Adrenal gland (tissue), 12 donors: Measurements from ENCODE around the gene GSTCD. TPM values are rescaled to one million over a fixed set of nuclear protein-coding genes. Genes with fewer than 3 reads are reported as not detected.
"Not testable (repeated sequence)": the region's sequence is repeated elsewhere in the genome, so short reads cannot be mapped to it uniquely, and the experiment has no call there.

Experiments
- DNase-seq, 7 donors: peaks; one replicate each; pipeline ENCODE4 v3.0.0-alpha.2; 2019 to 2020
- H3K27ac ChIP-seq, 5 donors: fragments of 200-600 bp; sonication (generic) in 4 of 5; 1 replicate in 3 of 5; 2 replicates in 2 of 5; pipeline versions ENCODE4 v1.5.1 to v1.8.0; 2016 to 2020; ENCODE audit warnings: mild to moderate bottlenecking in 1 of 5
- H3K27me3 ChIP-seq: fragments of 200-600 bp; 2 replicates; pipeline ENCODE4 v1.8.0; 2021
- H3K36me3 ChIP-seq, 2 donors: fragments of 200-600 bp; replicated peaks in 1 of 2; 1 replicate in 1 of 2; 2 replicates in 1 of 2; pipeline versions ENCODE4 v1.5.1 to v1.8.0; 2018 to 2022
- H3K4me1 ChIP-seq, 2 donors: fragments of 200-600 bp; replicated peaks in 1 of 2; 1 replicate in 1 of 2; 2 replicates in 1 of 2; pipeline versions ENCODE4 v1.5.1 to v1.8.0; 2018 to 2021
- H3K4me3 ChIP-seq, 4 donors: fragments of 200-600 bp; sonication (generic) in 3 of 4; one replicate each; pipeline ENCODE4 v1.5.1; 2016 to 2018
- H3K9me3 ChIP-seq, 3 donors: fragments of 200-600 bp; sonication (generic) in 1 of 3; replicated peaks in 1 of 3; 1 replicate in 2 of 3; 2 replicates in 1 of 3; pipeline versions ENCODE4 v1.5.1 to v1.8.0; 2016 to 2021
- CTCF ChIP-seq, 6 experiments: fragments of 450-650 bp in 4 of 6; fragments of 200-600 bp in 2 of 6; sonication (generic) in 1 of 6; IDR thresholded peaks; 1 replicate in 5 of 6; 2 replicates in 1 of 6; pipeline versions ENCODE4 v1.5.1 to v1.8.0; 2016 to 2021; ENCODE audit warnings: antibody characterized with exemption in 6 of 6, mild to moderate bottlenecking in 2 of 6, moderate library complexity in 1 of 6
- POLR2A ChIP-seq, 2 donors: fragments of 450-650 bp; IDR thresholded peaks; one replicate each; pipeline ENCODE4 v1.6.1; 2017; ENCODE audit warnings: antibody characterized with exemption in 2 of 2, mild to moderate bottlenecking in 2 of 2, moderate library complexity in 1 of 2
- WGBS, 4 donors: extraction: QIAGEN DNeasy Blood & Tissue Kit in 2 of 4; methylation state at CpG; one replicate each; pipeline versions ENCODE4 v1.1.5 to v1.1.7; 2013 to 2017; 5-methylcytosine and 5-hydroxymethylcytosine counted together
- intact Hi-C, 2 donors: fragments of 100-400 bp; cut with DNase I; formaldehyde crosslinking; loops; one replicate each; pipeline versions ENCODE4 v1.14.1 to v1.15.0; 2022 to 2023
- polyA plus RNA-seq, 3 donors: library from polyadenylated mRNA; stranded (reverse); fragments of 200-250 nt in 2 of 3; fragments of 350-450 nt in 1 of 3; fragmentation: Illumina TruSeq in 1 of 3; extraction: RNeasy Lipid Tissue Mini Kit (QIAGEN cat#74804) in 1 of 3; gene quantifications; one replicate each; pipeline ENCODE4 v1.2.3, GENCODE V29; 2013 to 2014
- total RNA-seq, 9 donors: library from RNA; depleted of rRNA in 4 of 9; stranded (reverse); fragments of >200 nt in 4 of 9; fragments of 120-200 nt in 1 of 9; fragmentation: NEBNext Ultra II Directional in 1 of 9; extraction: Animal tissue kit (Norgen Biotek cat#: 25700) in 1 of 9; gene quantifications; one replicate each; pipeline versions ENCODE4 v1.1.0 to v1.2.4, GENCODE V29; 2013 to 2023
- donor health status: healthy with polysubstance abuse.
- donor health status: Bipolar disorder and iron deficiency.
- donor health status: DM: yes; HTN: yes; CAD: no.
- donor health status: DM: no; HTN: no; CAD: no.
- donor health status: DM: no; HTN: no; CAD: no.
- donor health status: DM: yes; HTN: yes; CAD: no.

GSTCD gene
- total and polyA plus RNA-seq, 12 donors = 0.88 to 13.8 (median 6.7) TPM

- H3K27ac ChIP-seq = no peak overlapping the region
- 94 to 99% (median 98%) methylated on average over 3 of the region's 3 CpGs for WGBS, 4 donors
- no peaks in the 10 kb centered on the region for H3K36me3 ChIP-seq
- no peaks in the 10 kb centered on the region for H3K9me3 ChIP-seq
- intact Hi-C loops = no loop called here
- no peak for TF ChIP-seq POLR2A (IDR thresholded peaks at IDR 0.05)
- TF ChIP-seq CTCF (IDR thresholded peaks at IDR 0.05) = no peak
- no peak overlapping the region for H3K4me3 ChIP-seq
- no peak for DNase-seq
- H3K27me3 ChIP-seq = no peaks in the 10 kb centered on the region
- H3K4me1 ChIP-seq = no peaks in the 10 kb centered on the region
Observed at GRCh38 chr4:105851196-105851595, 142.6 kb downstream of the GSTCD start.

- H3K27me3 ChIP-seq, H3K36me3 ChIP-seq, H3K9me3 ChIP-seq, H3K4me3 ChIP-seq, intact Hi-C loops, DNase-seq, H3K4me1 ChIP-seq, H3K27ac ChIP-seq: not testable (repeated sequence)
- 93 to 97% (median 95%) methylated on average over 2 of the region's 2 CpGs for WGBS, 4 donors
Observed at GRCh38 chr4:105852230-105852629, 143.6 kb downstream of the GSTCD start.

GRCh38 chr4:105858466-105859040 lies 150.0 kb downstream of the GSTCD start:
- WGBS, 4 donors = 96 to 97% (median 97%) methylated on average over 5 to 10 of the region's 10 CpGs
- Histone ChIP-seq H3K36me3 (no peaks in the 10 kb centered on the region), H3K4me1 (no peaks in the 10 kb centered on the region), H3K9me3 (no peaks in the 10 kb centered on the region), H3K27ac (no peak overlapping the region), H3K4me3 (no peak overlapping the region), H3K27me3 (no peaks in the 10 kb centered on the region)
- intact Hi-C loops = no loop called here
- no peak for TF ChIP-seq CTCF (IDR thresholded peaks at IDR 0.05)
- TF ChIP-seq POLR2A (IDR thresholded peaks at IDR 0.05) = no peak
- DNase-seq = no peak

GRCh38 chr4:105859233-105859632 lies 150.6 kb downstream of the GSTCD start:
- H3K27me3 ChIP-seq = no peaks in the 10 kb centered on the region
- no peak overlapping the region for H3K27ac ChIP-seq
- H3K36me3 ChIP-seq = no peaks in the 10 kb centered on the region
- no peaks in the 10 kb centered on the region for H3K4me1 ChIP-seq
- intact Hi-C loops = no loop called here
- H3K4me3 ChIP-seq = no peak overlapping the region
- no peaks in the 10 kb centered on the region for H3K9me3 ChIP-seq
- 32 to 70% (median 41%) methylated on average over 1 of the region's 1 CpG for WGBS, 4 donors
- TF ChIP-seq CTCF (IDR thresholded peaks at IDR 0.05) = no peak
- TF ChIP-seq POLR2A (IDR thresholded peaks at IDR 0.05) = no peak
- no peak for DNase-seq

GRCh38 chr4:105870963-105871362 lies 162.4 kb downstream of the GSTCD start:
- Histone ChIP-seq H3K27ac (no peak overlapping the region), H3K4me1 (no peaks in the 10 kb centered on the region), H3K4me3 (no peak overlapping the region), H3K9me3 (no peaks in the 10 kb centered on the region), H3K36me3 (no peaks in the 10 kb centered on the region), H3K27me3 (no peaks in the 10 kb centered on the region)
- no peak for TF ChIP-seq POLR2A (IDR thresholded peaks at IDR 0.05)
- no peak for TF ChIP-seq CTCF (IDR thresholded peaks at IDR 0.05)
- WGBS, 4 donors = 70 to 82% (median 73%) methylated on average over 3 of the region's 3 CpGs
- intact Hi-C loops = no loop called here
- DNase-seq = no peak
